ENCODE data around the gene CTNS. TPM values are rescaled to one million over a fixed set of nuclear protein-coding genes. Genes with fewer than 3 reads are reported as not detected.

Gene CTNS
- polyA plus RNA-seq, 1 donor from 2014 or later = 8.8 TPM

- Histone ChIP-seq H3K4me2 (ENCODE audit: low read length) (no peak overlapping the region), H3K27ac (ENCODE audit: low read length) (no peak overlapping the region), H3K79me2 (replicated peaks; ENCODE audit: insufficient read depth, low read length) (no peaks in the 10 kb centered on the region), H3F3A (ENCODE audit: insufficient read depth, low read length, poor library complexity, severe bottlenecking) (no peaks in the 10 kb centered on the region), H3K27me3 (ENCODE audit: insufficient read depth, low read depth, low read length) (peaks cover 24% of the 10 kb centered on the region), H3K9ac (ENCODE audit: low read length) (no peak overlapping the region), H2AFZ (ENCODE audit: low read depth, low read length) (no peak overlapping the region), H3K36me3 (ENCODE audit: insufficient read depth, low read length) (no peaks in the 10 kb centered on the region), H3K4me3 (ENCODE audit: low read length) (no peak overlapping the region), H3K9me3 (ENCODE audit: low read length) (no peaks in the 10 kb centered on the region), H3K9me2 (ENCODE audit: insufficient read depth, low read length) (no peaks in the 10 kb centered on the region), H4K20me1 (ENCODE audit: insufficient read depth) (no peaks in the 10 kb centered on the region)
- TF ChIP-seq EP300 (conservative IDR thresholded peaks at IDR 0.05; ENCODE audit: poor library complexity, severe bottlenecking) = no peak
- TF ChIP-seq RAD21 (conservative IDR thresholded peaks at IDR 0.05) = no peak
- no peak for TF ChIP-seq CTCF (IDR thresholded peaks at IDR 0.05; ENCODE audit: poor library complexity, severe bottlenecking)
- TF ChIP-seq POLR2AphosphoS5 (IDR thresholded peaks at IDR 0.05) = no peak
- TF ChIP-seq EZH2 (IDR thresholded peaks at IDR 0.05; ENCODE audit: borderline replicate concordance, insufficient read depth, low read length, poor library complexity, severe bottlenecking) = no peak
- TF ChIP-seq MXI1 (conservative IDR thresholded peaks at IDR 0.05; ENCODE audit: poor library complexity, severe bottlenecking) = no peak
- no peak for TF ChIP-seq TAF1 (IDR thresholded peaks at IDR 0.05; ENCODE audit: low read depth)
- TF ChIP-seq REST (IDR thresholded peaks at IDR 0.05; ENCODE audit: borderline replicate concordance) = no peak
- no peak for TF ChIP-seq SMC3 (conservative IDR thresholded peaks at IDR 0.05; ENCODE audit: poor library complexity)
Observed at GRCh38 chr17:3692346-3692745, 55.8 kb downstream of the CTNS start.

GRCh38 chr17:3693141-3693540, 56.6 kb downstream of the CTNS start:
- TF ChIP-seq EZH2 (IDR thresholded peaks at IDR 0.05; ENCODE audit: borderline replicate concordance, insufficient read depth, low read length, poor library complexity, severe bottlenecking) = no peak
- no peak for TF ChIP-seq CTCF (IDR thresholded peaks at IDR 0.05; ENCODE audit: poor library complexity, severe bottlenecking)
- no peak for TF ChIP-seq EP300 (conservative IDR thresholded peaks at IDR 0.05; ENCODE audit: poor library complexity, severe bottlenecking)
- no peak for TF ChIP-seq REST (IDR thresholded peaks at IDR 0.05; ENCODE audit: borderline replicate concordance)
- TF ChIP-seq RAD21 (conservative IDR thresholded peaks at IDR 0.05) = no peak
- TF ChIP-seq POLR2AphosphoS5 (IDR thresholded peaks at IDR 0.05) = no peak
- no peak for TF ChIP-seq SMC3 (conservative IDR thresholded peaks at IDR 0.05; ENCODE audit: poor library complexity)
- no peak for TF ChIP-seq TAF1 (IDR thresholded peaks at IDR 0.05; ENCODE audit: low read depth)
- TF ChIP-seq MXI1 (conservative IDR thresholded peaks at IDR 0.05; ENCODE audit: poor library complexity, severe bottlenecking) = no peak
- Histone ChIP-seq H3K9me2 (ENCODE audit: insufficient read depth, low read length) (no peaks in the 10 kb centered on the region), H3K9me3 (ENCODE audit: low read length) (no peaks in the 10 kb centered on the region), H3K4me3 (ENCODE audit: low read length) (no peak overlapping the region), H3K4me2 (ENCODE audit: low read length) (no peak overlapping the region), H3F3A (ENCODE audit: insufficient read depth, low read length, poor library complexity, severe bottlenecking) (no peaks in the 10 kb centered on the region), H2AFZ (ENCODE audit: low read depth, low read length) (no peak overlapping the region), H3K79me2 (replicated peaks; ENCODE audit: insufficient read depth, low read length) (no peaks in the 10 kb centered on the region), H3K27me3 (ENCODE audit: insufficient read depth, low read depth, low read length) (peaks cover 27% of the 10 kb centered on the region), H3K36me3 (ENCODE audit: insufficient read depth, low read length) (no peaks in the 10 kb centered on the region), H3K27ac (ENCODE audit: low read length) (no peak overlapping the region), H3K9ac (ENCODE audit: low read length) (no peak overlapping the region), H4K20me1 (ENCODE audit: insufficient read depth) (no peaks in the 10 kb centered on the region)
